GM19324 (cell line): Measurements from ENCODE around the gene PARP14.
"Not testable (repeated sequence)": the region's sequence is repeated elsewhere in the genome, so short reads cannot be mapped to it uniquely, and the experiment has no call there.

Experiments
- ATAC-seq: cut with Tn5 transposase; IDR thresholded peaks from one replicate; pipeline ENCODE4 v1.9.1; 2021; ENCODE audit warnings: mild to moderate bottlenecking, moderate library complexity; ENCODE audit not compliant: unreplicated experiment, low FRiP score

PARP14 gene

GRCh38 chr3:122716667-122717066 lies 36.0 kb downstream of the PARP14 start:
- no peak for ATAC-seq

DNA sequence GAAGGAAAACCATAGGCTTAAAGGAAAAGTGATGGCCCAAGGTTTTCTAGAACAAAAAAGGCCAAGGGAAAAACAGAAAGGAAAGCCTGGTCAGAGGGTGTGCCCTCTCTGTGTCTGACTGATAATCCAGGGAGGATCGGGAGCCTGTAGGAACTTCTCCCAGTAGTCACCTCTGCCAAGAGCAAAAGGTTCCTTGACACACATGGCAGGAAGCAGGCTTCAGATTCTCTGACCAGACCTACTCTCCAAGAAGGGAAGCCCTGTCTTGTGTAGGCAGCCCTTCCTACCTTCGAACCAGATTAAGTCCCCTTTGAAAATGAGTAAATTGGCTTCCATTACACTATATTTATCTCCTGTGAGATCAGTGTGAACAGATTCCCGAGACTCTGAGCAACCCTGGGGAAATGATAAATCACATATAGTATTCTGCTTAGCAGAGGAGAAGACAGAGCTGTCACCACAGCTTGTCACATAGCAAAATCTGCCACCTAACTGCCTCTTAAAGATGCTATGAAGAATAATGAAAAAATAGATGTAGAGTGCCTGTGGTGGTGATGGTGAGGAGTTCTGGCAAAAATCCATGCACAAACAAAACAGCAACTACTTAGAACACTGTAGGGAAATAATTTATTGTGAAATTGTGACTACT lies 38.8 kb downstream of the PARP14 start:
- ATAC-seq, result no peak

GRCh38 chr3:122725106-122725505 lies 44.5 kb downstream of the PARP14 start:
- no peak for ATAC-seq

DNA sequence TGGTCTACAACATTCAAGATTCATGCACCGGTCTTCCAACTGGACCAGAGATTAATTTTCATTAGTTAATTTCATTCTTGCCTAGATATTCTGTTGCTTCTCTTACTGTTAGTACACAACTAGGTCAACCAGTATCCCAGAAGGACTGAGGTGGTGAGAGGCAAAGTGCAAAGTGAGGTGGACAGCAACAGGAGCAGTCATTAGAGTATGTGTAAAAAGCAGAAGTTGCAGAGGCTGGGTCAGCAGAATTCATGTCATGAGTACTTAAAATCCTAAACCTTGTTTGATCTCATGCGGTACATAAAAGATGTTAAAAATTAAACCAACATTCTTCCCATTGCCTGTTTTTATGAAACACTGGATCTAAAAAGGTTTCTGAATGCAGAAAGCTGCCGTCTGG lies 46.7 kb downstream of the PARP14 start:
- no peak for ATAC-seq

DNA sequence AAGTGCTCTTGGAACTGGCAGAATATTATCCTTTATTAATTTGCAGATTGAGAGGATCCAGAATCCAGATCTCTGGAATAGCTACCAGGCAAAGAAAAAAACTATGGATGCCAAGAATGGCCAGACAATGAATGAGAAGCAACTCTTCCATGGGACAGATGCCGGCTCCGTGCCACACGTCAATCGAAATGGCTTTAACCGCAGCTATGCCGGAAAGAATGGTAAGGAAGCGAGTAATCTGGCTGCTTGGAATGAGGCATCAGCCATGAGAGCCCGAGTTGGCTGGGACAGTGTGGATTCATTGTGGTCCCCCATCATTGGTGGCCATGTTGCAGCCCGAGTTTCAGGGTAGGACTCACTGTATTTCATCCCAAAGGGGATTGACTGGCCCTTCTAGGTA lies 47.1 kb downstream of the PARP14 start:
- ATAC-seq, result no peak

DNA sequence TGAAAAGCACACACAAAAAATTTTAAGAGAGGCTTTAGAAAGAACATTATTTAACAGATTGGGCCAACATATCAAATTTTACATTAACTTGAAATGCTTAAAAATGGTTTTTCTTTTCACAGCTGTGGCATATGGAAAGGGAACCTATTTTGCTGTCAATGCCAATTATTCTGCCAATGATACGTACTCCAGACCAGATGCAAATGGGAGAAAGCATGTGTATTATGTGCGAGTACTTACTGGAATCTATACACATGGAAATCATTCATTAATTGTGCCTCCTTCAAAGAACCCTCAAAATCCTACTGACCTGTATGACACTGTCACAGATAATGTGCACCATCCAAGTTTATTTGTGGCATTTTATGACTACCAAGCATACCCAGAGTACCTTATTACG lies 47.5 kb downstream of the PARP14 start:
- ATAC-seq, result no peak

- ATAC-seq, result no peak
Measured at GRCh38 chr3:122728756-122729514, 48.3 kb downstream of the PARP14 start.

DNA sequence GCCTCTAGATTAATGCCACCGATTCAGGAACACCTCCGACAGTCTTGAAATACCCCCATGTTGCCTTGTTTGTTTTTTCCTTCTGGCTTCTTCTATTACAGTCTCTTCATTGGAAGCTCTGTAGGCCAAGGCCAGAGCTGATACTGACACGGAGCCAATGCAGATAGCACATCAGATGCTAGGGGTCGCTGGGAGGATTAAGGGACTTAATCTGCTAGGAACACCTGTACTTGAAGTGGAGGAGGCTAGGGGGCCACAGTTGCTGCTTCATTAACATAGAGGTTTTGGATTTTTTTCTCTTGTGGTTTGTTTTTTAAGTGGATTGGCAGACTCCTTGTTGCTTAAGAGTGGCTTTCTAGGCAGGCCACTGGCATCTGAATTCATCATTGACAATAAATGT lies 49.6 kb downstream of the PARP14 start:
- ATAC-seq, result no peak

DNA sequence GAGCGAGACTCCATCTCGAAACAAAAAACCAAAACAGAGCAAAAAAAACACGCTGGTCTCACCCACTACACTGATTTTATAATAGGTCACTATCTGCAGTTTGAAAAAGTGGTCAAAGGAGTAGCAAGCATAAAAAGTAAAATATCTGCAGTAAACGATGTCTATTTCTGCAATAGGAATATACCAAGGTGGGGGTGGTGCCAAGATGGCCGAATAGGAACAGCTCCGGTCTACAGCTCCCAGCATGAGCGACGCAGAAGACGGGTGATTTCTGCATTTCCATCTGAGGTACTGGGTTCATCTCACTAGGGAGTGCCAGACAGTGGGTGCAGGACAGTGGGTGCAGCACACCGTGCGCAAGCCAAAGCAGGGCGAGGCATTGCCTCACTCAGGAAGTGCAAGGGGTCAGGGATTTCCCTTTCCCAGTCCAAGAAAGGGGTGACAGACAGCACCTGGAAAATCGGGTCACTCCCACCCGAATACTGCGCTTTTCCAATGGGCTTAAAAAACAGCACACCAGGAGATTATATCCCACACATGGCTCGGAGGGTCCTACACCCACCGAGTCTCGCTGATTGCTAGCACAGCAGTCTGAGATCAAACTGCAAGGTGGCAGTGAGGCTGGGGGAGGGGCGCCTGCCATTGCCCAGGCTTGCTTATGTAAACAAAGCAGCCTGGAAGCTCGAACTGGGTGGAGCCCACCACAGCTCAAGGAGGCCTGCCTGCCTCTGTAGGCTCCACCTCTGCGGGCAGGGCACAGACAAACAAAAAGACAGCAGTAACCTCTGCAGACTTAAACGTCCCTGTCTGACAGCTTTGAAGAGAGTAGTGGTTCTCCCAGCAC lies 52.3 kb downstream of the PARP14 start:
- not testable (repeated sequence) for ATAC-seq

DNA sequence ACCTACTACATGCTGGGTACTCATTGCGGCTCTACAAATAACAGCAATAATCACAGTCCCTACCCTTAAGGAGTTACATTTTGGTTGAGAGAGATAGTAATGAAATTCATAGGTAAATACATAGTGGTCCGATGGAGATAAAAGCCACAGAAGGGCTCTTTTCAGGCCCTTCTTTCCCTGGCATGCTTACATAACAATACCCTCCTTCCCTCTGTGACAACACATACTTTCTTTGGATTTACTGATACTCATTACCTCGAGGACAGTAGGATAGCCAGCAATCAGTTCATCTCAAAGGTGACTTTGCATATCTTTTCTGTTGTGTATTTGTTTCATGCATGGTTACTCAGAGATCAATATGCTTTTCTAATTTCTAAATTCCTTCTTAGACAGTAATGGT lies 58.5 kb downstream of the PARP14 start:
- no peak for ATAC-seq

- no peak for ATAC-seq
Measured at GRCh38 chr3:122742234-122742633, 61.6 kb downstream of the PARP14 start.

GRCh38 chr3:122743581-122744120 lies 63.0 kb downstream of the PARP14 start:
- ATAC-seq, result no peak

DNA sequence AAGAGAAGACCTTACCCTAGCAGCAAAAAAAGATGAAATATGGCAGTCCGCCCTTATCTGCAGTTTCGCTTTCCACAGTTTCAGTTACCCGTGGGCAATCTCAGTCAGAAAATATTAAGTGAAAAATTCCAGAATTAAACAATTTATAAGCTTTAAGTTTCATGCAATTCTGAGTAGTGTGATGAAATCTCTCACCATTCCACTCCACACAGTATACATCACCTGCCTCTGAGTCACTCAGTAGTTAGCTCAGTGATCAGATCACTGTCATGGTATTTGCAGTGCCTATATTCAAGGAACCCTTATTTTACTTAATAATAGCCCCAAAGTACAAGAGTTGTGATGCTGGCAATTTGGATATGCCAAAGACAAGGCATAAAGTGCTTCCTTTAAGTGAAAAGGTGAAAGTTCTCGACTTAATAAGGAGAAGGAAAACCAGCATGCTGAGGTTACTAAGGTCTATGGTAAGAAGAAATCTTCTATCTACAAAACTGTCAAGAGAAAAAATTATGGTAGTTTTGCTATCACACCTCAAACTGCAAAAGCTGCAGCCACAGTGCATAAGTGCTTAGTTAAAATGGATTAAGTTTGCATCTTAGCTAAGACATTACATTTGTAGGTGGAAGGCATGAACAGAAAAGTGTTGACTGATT lies 64.9 kb downstream of the PARP14 start:
- no peak for ATAC-seq

DNA sequence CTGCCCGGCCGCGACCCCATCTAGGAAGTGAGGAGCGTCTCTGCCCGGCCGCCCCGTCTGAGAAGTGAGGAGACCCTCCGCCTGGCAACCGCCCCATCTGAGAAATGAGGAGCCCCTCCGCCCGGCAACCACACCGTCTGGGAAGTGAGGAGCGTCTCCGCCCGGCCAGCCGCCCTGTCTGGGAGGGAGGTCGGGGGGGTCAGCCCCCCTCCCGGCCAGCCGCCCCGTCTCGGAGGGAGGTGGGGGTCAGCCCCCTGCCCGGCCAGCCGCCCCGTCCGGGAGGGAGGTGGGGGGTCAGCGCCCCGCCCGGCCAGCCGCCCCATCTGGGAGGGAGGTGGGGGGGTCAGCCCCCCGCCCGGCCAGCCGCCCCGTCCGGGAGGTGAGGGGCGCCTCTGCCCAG lies 66.7 kb downstream of the PARP14 start:
- not testable (repeated sequence) for ATAC-seq

GRCh38 chr3:122748347-122748746 lies 67.7 kb downstream of the PARP14 start:
- no peak for ATAC-seq

DNA sequence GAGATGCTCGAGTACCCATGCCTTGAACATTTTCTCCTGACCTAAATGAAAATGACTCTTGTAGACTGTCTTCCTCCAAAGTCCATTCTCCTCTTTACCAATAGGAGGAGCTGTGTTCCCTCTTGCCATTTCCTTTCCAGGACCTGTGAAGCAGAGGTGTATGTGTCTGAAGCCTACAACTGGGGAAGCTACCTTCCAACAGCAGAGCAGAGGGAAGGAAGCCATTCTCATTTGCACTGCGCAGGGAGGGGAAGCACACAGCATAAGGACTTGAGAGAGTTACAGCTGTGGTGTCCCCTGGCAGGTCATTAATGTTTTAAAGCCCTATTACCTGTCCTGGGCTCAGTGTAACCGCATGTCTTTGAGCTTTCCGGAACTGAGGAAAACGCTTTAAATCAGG lies 74.3 kb downstream of the PARP14 start:
- ATAC-seq, result no peak

- ATAC-seq, result no peak
Measured at GRCh38 chr3:122755491-122755890, 74.9 kb downstream of the PARP14 start.

DNA sequence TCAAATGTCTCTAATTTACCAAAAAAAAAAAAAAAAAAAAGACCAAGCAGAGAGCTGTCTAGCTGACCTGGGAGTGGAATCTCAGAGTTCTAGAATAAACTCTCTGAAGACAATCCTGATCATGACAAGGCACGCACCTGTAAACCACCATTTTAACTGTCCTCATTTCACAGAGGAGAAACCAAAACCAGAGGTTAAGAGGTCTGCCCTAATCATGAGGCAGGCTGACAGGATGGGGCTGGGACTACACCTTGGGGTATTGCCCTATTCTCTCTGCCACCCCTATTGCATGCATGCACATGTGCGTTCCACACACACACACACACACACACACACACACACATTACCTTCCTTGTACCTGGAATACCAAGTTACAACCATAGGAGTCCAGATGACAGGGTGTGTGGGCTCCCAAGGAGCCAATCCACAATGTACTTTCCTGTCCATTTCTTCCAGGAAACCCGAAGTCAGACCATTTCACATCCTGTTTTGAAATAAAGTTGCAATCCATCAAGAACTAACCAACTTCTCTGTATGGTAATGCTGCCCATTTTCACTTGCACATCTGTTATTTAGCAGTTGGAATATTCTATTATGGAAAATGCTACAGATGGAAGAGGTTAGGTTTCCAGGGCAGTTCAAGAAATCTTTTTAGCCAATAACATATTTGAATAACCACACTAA lies 78.4 kb downstream of the PARP14 start:
- no peak for ATAC-seq

- no peak for ATAC-seq
Measured at GRCh38 chr3:122760453-122761271, 80.0 kb downstream of the PARP14 start.
